Stimulated activated CD4-positive, alpha-beta T cell treated with anti-CD3 and anti-CD28 coated beads, Interleukin-4, amount 100 ng/mL, for 24 hours (primary cell): Measurements from ENCODE around the gene PALD1.
"Not testable (repeated sequence)": the region's sequence is repeated elsewhere in the genome, so short reads cannot be mapped to it uniquely, and the experiment has no call there.

Source experiments
- DNase-seq: peaks from one replicate; pipeline ENCODE4 v3.0.0-alpha.2; 2020

Gene PALD1

DNA sequence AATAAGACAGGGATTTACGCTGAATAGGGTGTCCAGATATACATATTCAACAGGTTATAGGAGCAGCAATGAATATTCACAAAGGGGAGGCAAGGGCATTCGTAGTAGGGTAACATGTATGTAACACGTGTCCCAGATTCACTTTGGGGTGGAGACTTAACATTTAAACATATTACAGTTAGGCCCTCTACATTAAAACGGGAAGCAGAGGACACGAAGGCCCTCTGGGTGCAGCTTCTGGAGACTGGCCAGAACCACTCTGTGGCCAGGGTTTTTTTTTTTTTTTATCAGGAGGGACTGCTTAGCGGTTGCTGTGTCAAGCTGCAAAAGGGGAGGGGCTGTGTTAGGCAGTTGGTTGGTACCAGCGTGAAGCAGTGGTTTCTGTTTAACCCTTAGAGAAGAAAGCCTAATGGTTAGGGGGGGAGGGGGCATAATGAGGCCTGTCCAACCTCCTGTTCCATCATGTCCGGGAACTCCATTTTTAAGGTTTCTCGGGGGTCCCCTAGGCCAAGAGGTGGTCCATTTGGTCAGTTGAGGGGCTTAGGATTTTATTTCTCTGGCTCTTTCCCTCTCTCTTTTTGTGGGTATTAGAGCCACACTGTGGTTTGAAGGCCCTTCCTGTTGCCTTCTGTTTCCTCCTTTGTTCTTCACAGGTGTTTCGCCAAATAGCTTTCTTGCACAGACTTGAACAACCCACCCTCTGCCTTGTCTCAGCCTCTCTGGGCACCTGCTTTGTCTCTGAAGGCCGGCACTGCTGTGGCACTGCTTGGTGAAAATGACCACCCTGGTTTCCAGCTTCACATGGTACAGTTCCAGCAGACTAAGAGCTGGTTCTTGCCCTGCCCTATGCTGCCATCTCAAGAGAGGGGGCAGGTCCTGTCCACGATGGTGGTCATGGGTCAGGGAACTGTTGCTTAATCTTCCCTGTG, 97.6 kb downstream of the PALD1 start:
- no peak for DNase-seq

DNA sequence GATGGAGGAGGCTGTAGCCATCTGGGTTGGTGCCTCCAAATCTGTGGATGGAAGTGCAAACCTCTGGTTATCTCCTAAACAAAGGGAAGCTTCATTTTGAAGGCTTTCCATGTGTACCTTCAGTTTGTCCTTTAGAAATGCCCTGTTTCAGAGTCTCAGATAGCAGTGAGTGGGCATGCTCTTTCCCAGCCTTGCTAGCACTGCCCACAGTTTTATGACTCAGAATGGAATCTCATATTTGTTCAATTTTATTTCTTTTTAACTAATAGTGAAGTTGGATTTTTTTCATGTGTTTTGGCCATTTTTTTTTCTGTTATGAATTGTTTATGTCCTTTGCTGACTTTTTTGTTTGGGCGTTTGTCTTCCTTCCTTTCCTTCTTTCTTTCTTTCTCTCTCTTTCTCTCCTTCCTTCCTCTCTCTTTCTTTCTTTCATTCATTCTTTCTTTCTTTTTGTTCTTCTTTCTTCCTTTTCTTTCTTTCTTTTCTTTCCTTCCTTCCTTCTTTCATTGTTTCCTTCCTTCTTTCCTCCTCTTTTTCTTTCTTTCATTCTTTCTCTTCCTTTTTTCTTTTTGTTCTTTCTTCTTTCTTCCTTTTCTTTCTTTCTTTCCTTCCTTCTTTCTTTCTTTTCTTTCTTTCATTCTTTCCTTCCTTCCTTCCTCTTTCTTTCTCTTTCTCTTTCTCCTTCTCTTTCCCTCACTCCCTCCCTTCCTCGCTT, 98.4 kb downstream of the PALD1 start:
- no peak for DNase-seq

DNA sequence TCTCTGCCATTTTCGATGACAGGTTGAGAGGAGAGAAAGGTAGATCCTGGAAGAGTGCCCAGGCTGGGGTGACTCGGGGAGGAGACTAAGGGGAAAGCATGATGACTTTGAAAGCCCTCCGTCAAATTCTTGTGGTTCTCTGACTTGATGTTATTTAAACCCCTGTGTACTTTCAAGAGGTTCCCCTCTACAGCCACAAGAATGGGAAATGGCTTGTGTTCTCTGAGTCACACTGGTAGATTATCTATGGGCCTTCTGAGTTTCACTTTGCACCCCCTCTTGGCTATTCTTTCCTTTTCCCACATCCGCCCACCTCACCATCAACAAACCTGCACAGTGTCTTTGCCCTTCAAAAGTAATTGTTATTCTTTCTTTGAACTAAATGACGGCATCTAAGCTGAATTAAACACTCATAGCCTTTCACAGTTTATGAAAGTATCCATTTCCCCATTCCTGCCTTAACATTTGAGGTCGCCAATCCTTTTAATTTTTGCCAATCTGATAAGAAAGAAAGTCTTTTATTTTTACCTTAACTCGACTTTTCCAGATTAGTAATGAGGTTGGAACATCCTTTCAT, 99.9 kb downstream of the PALD1 start:
- peak; percentile 70 for DNase-seq

DNA sequence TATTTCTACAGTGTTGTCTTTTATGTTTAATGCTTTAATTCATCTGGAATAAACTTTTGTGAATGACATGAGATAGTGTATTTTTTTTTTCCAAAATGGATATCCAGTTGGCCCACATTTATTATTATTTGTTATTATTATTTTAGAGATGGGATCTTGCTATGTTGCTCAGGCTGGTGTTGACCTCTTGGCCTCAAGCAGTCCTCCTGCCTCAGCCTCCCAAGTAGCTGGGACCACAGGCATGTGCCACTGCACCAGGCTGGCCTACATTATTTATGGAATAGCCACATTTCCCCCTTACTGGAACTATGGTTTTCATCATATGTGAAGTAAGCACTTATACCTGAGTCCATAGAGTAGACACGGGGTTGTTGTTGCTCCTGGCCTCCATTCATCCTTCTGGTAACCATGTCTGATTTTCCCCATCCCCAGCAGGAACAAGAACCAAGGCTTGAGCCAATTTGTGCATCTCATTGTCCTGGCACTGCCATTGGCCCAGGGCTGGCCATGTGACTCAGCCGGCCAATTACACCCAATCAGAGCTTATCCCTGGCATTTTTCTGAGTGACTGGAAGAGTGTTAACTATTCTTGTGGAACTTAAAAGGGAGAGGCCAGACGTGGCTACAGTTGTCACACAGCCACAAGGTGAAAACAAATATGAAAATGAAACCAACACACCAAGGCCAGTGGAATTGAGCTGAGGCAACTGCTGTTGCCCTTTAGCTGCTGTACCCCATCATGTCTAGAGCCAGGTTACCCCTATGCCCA, 100.9 kb downstream of the PALD1 start:
- DNase-seq: no peak

DNA sequence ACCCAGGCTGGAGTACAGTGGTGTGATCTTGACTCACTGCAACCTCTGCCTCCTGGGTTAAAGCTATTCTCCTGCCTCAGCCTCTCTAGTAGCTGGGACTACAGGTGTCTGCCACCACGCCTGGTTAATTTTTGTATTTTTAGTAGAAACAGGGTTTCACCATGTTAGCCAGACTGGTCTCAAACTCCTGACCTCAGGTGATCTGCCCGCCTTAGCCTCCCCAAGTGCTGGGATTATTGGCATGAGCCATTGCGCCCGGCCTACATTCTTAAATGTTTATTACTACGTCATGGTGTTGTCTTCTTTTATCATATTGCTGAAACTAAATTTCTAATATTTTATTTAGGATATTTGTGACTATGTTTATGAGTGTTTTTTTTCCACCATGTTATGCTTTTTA, 102.6 kb downstream of the PALD1 start:
- DNase-seq: not testable (repeated sequence)

DNA sequence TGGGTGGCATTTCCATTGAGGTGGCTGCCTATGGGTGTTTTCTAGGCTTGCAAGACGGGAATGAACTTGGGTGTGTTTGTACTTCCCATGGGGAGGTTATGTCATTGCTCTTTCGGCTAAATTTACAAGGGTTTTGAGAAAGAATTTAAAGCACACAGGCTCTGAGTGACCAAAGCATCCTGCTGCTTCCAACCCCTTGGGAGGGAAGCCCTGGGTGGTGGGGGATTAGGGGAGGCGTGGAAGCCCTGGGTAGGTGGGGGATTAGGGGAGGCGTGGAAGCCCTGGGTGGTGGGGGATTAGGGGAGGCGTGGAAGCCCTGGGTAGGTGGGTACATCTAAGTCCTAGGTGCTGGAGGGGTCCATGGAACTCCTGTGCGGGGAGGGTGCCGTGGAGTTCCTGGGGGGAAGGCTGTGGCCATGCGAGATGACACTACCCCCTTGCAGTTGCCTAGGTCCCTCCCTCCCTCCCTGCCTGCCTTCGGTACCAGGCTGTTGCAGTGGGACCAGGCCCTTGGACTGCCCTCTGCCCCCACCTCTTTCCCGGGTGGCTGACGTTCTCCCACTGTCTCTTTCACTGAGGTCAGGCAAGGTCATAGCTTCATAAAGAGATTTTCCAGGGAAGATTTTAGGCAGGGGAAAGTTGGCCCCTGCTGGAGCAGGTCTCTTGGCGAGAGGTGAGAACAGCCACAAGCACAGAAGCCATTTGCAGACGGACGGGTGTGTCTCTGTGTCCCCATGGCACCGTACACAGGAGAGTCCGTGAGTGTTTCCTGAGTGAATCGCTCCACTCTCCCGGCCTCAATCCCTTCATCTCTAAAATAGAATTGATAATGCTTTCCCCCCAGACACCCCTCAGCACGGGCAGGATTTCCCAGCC, 104.5 kb downstream of the PALD1 start:
- DNase-seq: no peak

DNA sequence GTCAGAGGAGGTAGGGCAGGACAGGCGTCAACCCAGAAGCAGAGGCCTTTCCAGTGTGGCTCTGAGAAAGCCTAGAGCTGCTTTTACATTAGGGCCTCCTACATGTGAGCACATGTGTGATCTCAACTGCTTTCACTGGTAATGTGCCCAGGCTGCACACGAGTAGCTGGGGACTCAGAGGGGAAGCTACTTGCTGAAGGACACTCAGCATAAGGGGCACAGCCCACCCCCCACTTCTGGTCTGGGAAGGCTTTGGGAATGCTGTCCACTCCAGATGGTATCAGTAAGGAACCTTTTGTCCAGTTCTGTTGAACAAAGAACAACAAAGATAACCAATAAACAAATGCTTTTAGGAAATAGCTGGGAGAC, 105.1 kb downstream of the PALD1 start:
- no peak for DNase-seq

DNA sequence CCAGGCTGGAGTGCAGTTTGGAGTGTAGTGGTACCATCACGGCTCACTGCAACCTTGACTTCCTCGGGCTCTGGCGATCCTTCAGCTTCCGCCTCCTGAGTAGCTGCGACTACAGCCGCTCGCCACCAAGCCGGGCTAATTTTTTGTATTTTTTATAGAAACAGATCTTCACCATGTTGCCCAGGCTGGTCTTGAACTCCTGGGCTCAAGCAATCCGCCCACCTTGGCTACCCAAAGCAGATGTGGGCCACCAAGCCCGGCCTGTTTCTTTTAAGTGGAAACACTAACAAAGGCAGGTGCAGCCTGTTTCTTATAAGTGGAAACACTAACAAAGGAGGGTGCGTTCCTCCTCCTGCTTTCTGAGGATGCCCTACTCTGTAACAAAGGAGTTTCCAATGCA, 105.8 kb downstream of the PALD1 start:
- no peak for DNase-seq

DNA sequence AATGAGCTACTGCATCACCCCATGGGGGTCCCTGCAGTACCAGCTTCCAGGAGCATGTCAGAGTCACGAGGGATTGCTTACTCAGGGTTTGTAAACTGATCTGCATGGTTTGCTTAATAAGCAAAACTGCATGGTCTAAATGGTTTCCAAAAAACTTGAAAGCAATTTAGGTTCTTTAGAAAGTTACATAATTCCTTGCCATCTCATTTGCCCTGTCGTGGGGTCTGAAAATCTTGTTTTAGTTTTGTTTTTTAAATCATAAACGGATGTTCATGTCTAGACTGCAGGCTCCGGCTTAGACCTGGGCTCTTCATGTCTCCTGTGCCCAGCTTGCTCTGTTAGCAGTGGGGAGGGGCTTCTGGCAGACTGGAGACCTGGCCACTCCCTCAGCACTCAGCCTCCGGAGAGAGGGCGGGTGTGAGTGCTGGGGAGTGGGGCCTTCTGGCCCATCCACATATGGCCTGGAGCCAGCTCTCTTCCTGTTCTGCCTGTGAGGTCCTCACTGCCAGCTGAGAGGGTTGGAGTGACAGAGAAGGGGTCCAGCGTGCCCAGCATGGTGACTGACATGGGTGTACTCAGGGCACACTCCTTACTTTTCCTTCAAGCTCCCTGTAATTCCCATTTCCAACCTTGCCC, 106.5 kb downstream of the PALD1 start:
- DNase-seq: no peak

DNA sequence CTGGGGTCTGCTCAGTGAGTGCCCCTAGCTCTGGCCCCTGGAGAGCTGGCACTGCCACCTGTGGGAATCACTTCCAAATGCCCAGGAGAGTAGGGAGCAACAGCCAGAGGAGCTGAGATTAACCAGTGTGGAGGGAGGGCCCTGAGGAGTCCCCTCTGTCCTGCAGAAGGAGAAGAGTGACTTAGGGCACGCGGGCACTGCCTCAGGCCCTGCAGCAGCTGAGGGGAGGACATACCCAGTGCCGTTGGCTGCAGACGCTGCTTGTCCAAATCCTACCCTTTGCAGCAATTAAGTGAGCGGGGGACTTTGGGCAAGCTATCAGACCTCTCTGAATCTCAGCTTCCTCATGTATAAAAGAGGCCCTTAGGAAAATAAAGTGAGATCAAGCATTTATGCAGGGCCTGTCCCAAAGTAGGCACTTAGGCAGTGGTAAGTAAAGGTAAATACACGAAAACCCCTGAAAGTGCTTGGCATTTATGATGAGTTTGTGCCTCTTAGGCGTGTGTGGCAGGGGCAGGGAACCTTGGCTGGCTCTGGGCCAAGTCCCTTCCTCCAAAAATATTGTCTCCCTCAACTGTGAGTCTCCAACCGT, 107.1 kb downstream of the PALD1 start:
- DNase-seq: no peak

DNA sequence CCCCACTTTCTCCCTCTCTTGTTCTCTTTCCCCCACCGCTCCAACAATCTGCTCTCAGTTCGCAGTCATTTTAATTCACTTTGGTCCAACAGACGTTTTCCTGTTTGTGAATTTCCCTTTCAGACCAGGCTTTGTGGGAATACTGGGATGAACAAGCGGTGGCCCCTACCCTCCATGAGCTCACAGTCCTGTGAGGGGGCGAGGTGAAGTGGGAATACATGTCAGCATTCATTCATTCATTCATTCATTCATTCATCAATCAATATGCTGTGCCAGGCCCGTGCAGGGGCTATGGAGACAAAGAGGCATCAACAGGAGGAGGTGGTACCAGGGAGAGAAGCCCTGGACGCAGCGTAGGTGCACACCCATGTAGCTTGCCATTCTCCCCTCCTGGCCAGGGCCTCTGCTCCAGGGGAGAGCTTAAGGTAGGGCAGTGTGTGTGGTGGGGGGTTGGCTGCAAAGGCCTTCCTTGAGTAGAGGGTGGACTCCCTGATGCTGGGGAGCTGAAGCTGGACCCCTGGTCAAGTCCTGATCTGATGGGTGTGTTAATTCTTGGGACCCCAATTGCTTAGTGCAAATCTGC, 107.9 kb downstream of the PALD1 start:
- DNase-seq: no peak

DNA sequence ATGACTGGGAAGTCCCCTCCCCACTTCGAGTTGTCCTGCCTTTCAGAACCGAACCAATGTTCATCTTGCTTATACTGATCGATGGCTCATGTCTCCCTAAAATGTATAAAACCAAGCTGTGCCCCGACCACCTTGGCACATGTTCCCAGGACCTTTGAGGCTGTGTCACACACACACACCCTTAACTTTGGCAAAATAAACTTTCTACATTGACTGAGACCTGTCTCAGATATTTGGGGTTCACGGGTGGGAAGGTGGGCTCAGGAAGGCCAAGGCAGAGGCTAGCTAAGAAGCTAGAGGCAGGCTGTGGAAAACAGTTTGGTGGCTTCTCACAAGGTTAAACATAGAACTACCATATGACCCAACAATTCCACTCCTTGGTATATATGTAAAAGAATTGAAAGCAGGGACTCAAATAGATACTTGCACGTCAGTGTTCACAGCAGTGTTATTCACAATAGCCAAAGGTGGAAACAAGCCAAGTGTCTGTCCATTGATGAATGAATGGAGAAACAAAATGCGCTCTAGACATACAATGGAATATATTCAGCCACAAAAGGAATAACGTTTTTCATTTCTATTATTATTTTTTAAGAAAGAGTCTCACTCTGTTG, 108.6 kb downstream of the PALD1 start:
- no peak for DNase-seq

DNA sequence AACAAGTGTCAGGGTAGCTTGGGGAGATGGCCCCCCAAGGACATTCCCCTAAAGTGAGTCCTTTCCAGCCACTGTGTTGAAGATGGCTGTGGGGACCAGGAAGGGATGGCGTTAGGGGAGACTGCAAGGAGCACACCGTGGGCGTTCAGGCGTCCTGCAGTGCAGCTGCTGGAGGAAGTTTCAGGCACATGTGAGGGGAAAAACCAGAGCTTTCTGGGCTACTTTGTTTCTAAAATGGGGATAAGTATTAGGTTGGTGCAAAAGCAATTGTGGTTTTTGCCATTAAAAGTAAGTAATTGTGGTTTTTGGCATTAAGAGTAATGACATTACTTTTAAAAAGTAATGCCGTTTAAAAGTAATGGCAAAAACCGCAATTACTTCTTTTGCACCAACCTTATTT, 109.7 kb downstream of the PALD1 start:
- DNase-seq: no peak

DNA sequence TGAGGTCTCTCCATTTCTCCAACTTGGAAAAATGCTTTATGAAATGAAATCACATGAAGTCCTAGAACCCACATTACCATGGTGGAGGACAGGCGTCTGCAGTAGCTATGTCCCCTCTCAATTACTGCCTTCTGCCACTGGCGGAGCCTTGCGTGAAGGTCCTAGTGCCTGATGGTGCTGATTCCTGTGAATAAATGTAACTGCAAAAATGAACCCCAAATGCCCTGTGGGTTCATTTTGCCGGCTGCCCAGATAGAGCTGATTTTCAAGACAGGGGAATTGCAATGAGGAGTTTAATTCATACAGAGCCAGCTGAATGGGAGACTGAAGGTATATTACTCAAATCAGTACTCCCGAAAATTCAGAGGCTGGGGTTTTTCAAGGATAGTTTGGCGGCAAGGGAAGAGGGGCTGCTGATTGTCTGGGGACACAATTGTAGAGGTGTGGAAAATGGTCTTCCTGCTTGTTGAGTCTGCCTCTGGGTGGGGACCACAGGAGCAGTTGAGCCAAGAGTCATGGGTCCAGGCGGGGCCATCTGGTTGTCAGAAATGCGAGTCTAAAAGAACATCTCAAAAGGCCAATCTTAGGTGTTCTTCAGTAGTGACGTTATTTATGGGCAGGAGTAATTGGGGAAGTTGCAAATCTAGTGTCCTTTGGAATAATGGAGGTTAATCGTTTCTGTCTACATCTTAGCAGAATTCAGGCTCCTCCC, 110.4 kb downstream of the PALD1 start:
- no peak for DNase-seq

DNA sequence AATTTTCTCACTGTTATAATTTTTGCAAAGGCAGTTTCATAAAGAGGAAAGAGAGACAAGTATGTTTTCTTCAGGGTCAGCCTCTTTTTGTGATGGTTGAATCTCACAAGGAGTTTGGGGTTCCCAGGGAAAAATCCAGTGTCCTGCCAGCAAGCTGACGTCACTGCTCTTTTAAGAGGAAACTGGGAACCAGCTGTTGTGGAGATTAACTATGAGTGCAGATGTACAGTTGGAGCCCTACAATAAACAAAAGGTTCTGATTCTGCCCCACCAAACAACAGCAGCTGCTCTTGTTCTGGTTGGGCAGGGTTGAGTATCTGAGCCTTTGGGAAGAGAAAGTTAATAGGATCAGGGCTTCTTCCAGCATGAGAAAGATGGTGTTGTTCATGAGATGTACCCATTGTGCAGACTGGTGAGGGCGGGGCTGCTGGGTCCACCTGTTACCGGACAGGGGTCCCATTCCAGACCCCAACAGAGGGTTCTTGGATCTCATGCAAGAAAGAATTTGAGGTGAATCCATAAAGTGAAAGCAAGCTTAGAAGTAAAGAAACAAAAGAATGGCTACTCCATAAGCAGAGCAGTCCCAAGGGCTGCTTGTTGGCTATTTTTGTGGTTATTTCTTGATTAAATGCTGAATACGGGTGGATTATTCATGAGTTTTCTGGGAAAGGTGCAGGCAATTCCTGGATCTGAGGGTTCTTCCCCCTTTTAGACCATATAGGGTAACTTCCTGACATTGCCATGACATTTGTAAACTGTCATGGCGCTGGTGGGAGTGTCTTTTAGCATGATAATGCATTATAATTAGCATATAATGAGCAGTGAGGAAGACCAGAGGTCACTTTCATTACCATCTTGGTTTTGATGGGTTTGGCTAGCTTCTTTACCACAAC, 111.4 kb downstream of the PALD1 start:
- DNase-seq: no peak

DNA sequence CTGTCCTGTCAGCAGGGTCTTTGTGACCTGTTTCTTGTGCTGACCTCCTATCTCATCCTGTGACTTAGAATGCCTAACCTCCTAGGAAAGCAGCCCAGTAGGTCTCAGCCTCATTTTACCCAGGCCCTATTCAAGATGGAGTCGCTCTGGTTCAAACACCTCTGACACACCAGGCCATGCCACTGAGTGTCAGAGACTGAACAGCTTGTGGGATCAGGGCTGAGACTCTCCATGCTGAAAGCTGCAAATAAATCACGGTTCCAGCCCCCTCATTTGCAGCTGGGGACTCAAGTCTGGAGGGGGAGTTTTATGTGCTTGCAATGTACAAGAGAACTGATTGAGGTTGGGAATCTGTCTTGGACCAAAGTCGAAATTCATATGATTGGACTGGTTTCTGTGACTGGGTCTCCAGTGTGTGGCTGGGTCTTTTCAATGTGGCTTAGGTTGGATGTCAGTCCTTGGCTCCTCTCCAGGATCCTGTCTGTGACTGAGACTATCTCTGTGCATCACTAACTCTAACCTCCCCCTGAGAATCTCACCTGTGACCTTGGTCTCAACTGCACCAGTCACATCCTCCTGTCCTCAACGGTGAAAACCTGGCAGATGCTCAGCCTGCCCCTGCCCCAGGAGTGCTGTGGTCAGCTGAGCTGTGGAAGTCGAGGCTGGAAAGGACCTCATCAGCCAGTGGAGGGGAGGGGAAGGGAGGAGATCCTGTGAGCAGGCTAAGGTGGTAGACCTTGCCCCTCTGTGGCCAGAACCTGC, 112.3 kb downstream of the PALD1 start:
- no peak for DNase-seq

DNA sequence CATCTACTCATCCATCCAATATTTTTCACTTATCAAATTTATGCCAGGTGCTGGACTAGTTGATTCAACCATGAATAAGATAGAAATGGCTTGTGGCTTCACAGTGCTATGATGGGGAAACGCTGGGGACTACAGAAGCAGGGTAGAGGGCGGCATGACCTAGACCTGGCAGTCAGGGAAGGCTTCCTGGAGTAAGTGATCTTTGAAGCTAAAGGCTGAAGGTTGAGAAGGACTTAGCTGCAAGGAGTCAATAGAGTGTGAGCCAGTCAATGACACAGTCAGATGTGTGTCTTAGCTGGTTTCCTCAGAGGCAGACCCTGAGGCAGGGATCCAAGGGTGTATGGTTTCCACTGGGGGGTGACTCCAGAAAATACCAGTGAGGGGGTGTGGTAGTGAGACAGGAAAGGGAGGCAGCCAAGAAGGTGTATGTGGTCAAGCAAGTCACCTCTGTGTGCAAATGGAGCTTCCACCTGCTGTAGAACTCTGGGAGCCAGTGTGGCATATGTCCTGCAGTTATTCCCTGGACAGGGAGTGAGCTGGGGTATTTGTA, 113.7 kb downstream of the PALD1 start:
- DNase-seq: no peak
